Heart left ventricle (tissue), 16 donors: ENCODE data around the gene PDIK1L. TPM values are rescaled to one million over a fixed set of nuclear protein-coding genes. Genes with fewer than 3 reads are reported as not detected.
"Not testable (repeated sequence)": the region's sequence is repeated elsewhere in the genome, so short reads cannot be mapped to it uniquely, and the experiment has no call there.

ENCODE experiments used
- ATAC-seq, 4 donors: fragments of 200-7000 bp; cut with Tn5 transposase; one replicate each; pipeline ENCODE4 v1.9.1; 2020 to 2022; ENCODE audit warnings: moderate library complexity in 4 of 4, mild to moderate bottlenecking in 3 of 4, moderate number of reproducible peaks in 1 of 4
- DNase-seq, 5 donors: peaks; one replicate each; pipeline ENCODE4 v3.0.0-alpha.2; 2020
- H3K27ac ChIP-seq, 12 donors: fragments of 200-600 bp; sonication (generic) in 4 of 12; one replicate each; pipeline versions ENCODE4 v1.5.0 to v1.8.0; 2016 to 2022; ENCODE audit warnings: mild to moderate bottlenecking in 2 of 12
- H3K27me3 ChIP-seq, 9 donors: fragments of 200-600 bp; sonication (generic) in 2 of 9; one replicate each; pipeline versions ENCODE4 v1.5.1 to v1.8.0; 2016 to 2022; ENCODE audit warnings: mild to moderate bottlenecking in 3 of 9
- H3K36me3 ChIP-seq, 9 donors: fragments of 200-600 bp; sonication (generic) in 2 of 9; one replicate each; pipeline versions ENCODE4 v1.5.0 to v1.8.0; 2018 to 2022; ENCODE audit warnings: mild to moderate bottlenecking in 2 of 9
- H3K4me1 ChIP-seq, 12 donors: fragments of 200-600 bp; sonication (generic) in 4 of 12; one replicate each; pipeline versions ENCODE4 v1.5.0 to v1.8.0; 2016 to 2022; ENCODE audit warnings: mild to moderate bottlenecking in 3 of 12
- H3K4me3 ChIP-seq, 12 donors: fragments of 200-600 bp; sonication (generic) in 4 of 12; one replicate each; pipeline versions ENCODE4 v1.5.0 to v1.8.0; 2017 to 2022; ENCODE audit warnings: mild to moderate bottlenecking in 9 of 12, moderate library complexity in 4 of 12
- H3K9me3 ChIP-seq, 12 donors: fragments of 200-600 bp; sonication (generic) in 4 of 12; one replicate each; pipeline versions ENCODE4 v1.5.0 to v1.8.0; 2016 to 2022; ENCODE audit warnings: mild to moderate bottlenecking in 1 of 12
- CTCF ChIP-seq, 12 donors: fragments of 200-600 bp; sonication (generic) in 4 of 12; IDR thresholded peaks; one replicate each; pipeline versions ENCODE4 v1.5.0 to v1.8.0; 2018 to 2022; ENCODE audit warnings: antibody characterized with exemption in 12 of 12, mild to moderate bottlenecking in 5 of 12
- POLR2A ChIP-seq, 2 donors: fragments of 450-650 bp; IDR thresholded peaks; one replicate each; pipeline ENCODE4 v1.6.1; 2017; ENCODE audit warnings: antibody characterized with exemption in 2 of 2, mild to moderate bottlenecking in 2 of 2, moderate library complexity in 2 of 2
- WGBS, 4 donors: extraction: QIAGEN DNeasy Blood & Tissue Kit in 2 of 4; methylation state at CpG; one replicate each; pipeline versions ENCODE4 v1.1.5 to v1.1.7; 2013 to 2018; 5-methylcytosine and 5-hydroxymethylcytosine counted together
- intact Hi-C, 10 donors: fragments of 100-400 bp; cut with DNase I; formaldehyde crosslinking; loops; one replicate each; pipeline versions ENCODE4 v1.11.1 to v1.14.2; 2022
- polyA plus RNA-seq, 2 donors: library from polyadenylated mRNA; stranded (reverse); fragments of 200-250 nt; gene quantifications; one replicate each; pipeline ENCODE4 v1.2.3, GENCODE V29; 2013
- total RNA-seq, 9 donors: library from RNA; depleted of rRNA in 2 of 9; stranded (reverse); fragments of >200 nt in 2 of 9; fragmentation: NEBNext Ultra II Directional in 3 of 9; extraction: Animal tissue kit (Norgen Biotek cat#: 25700) in 3 of 9; gene quantifications; one replicate each; pipeline versions ENCODE4 v1.1.0 to v1.2.4, GENCODE V29; 2016 to 2023
- donor health status: ischemic (EF 13 %, LVEDD 7.1; RV severe dilation, severe dysfunction).
- donor health status: healthy with polysubstance abuse.
- donor health status: DM: no; HTN: yes; CAD: no.
- donor health status: DM: no; HTN: no; CAD: no.
- donor health status: ischemic (EF 25% LVEDD 6.9; RV normal size, moderate dysfunction).
- donor health status: ischemic (EF 25% LVEDD 5.7; RV mildly dilated, moderate dysfunction).
- donor health status: healthy.
- donor health status: DM: yes; HTN: yes; CAD: no.
- donor health status: ischemic (EF 35%, LVEDD 5.7; RV mildly dilated, moderate dysfunction).
- donor health status: nonischemic (EF 11% LVEDD 7.7; RV severe dilation, severe dysfunction).
- donor health status: DM: yes; HTN: yes; CAD: no.
- donor health status: PGD.
- donor health status: ischemic (EF 29% LVEDD 5.4; RV normal size, mild dysfunction).
- donor health status: nonischemic (EF 23%, LVEDD 6.1; RV moderate dilation, normal function).

PDIK1L gene
- total and polyA plus RNA-seq, 11 donors: 2.1 to 9.3 (median 5.7) TPM

- peak overlapping the region in 5 of 12 donors; percentile 25 to 42 (median 34) for H3K4me3 ChIP-seq
- peaks cover 0 to 24% (median 14%) of the 10 kb centered on the region in 12 donors for H3K4me1 ChIP-seq
- TF ChIP-seq POLR2A (IDR thresholded peaks at IDR 0.05): peak in 1 of 2 donors; percentile 60
- not testable (repeated sequence) for H3K9me3 ChIP-seq, H3K36me3 ChIP-seq, DNase-seq
- H3K27ac ChIP-seq: peak overlapping the region; percentile 61 to 99 (median 88)
- WGBS, 4 donors: 27 to 43% (median 33%) methylated on average over 6 of the region's 6 CpGs
- H3K27me3 ChIP-seq: peaks cover 0 to 13% (median 0%) of the 10 kb centered on the region in 9 donors
- intact Hi-C loops: loop anchor here in 4 of 10 donors (5.0 kb wide), 2 partner anchors 36 to 56 kb away; no protein-coding TSS in a partner anchor
- ATAC-seq: peak in 3 of 4 donors; percentile 40 to 52 (median 48)
These were observed 18.1 kb upstream of the PDIK1L start for GRCh38 chr1:26093569-26093968.

DNA sequence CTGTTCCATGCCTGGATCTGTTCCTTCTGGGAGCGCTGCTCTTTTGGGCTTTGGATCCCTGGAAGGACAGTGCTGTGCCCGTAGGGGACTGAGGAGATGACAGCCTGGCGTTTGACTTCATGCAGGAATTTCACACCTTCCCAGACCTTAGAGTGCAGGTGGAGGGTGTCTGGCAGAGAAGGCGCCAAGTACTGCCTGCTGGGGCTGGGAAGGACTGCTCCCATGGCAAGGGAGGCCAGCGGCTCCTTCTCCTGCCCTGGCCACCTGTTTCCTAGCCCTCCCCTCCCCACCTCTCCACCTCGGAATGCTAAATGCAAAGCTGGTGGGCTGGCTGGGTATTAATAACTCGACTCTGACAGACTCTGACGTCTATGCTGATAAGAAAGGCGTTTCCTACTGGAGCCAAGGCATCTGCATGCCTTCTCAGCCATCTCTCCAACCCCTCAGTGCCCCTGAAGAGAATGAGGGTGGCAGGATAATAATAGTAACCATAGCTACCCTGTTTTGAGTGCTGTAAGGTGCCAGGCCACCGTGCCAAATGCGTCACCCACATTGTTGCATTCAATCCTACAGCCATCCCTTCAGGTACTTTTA, 17.5 kb upstream of the PDIK1L start:
- DNase-seq (peak; percentile 66 to 87 (median 69)), ATAC-seq (peak; percentile 91 to 96 (median 94))
- H3K4me3 ChIP-seq: peak overlapping the region in 7 of 12 donors; percentile 7 to 42 (median 27)

GRCh38 chr1:26094677-26095383, 16.8 kb upstream of the PDIK1L start:
- Histone ChIP-seq H3K4me1 (peaks cover 0 to 24% (median 14%) of the 10 kb centered on the region in 12 donors), H3K9me3 (no peaks in the 10 kb centered on the region), H3K27me3 (peaks cover 0 to 13% (median 0%) of the 10 kb centered on the region in 9 donors), H3K4me3 (peak overlapping the region in 7 of 12 donors; percentile 7 to 27 (median 18)), H3K27ac (peak overlapping the region; percentile 47 to 99 (median 88)), H3K36me3 (no peaks in the 10 kb centered on the region)
- TF ChIP-seq CTCF (IDR thresholded peaks at IDR 0.05): peak in 7 of 12 donors; percentile 7 to 34 (median 22)
- TF ChIP-seq POLR2A (IDR thresholded peaks at IDR 0.05): peak in 1 of 2 donors; percentile 39
- DNase-seq (peak; percentile 51 to 87 (median 55)), ATAC-seq (peak; percentile 71 to 79 (median 74))
- intact Hi-C loops: loop anchor here in 8 of 10 donors (1.0 to 5.0 kb wide), 7 partner anchors 11 to 58 kb away; partner anchors contain the start of gene TRIM63 (in 3 of the 8)
- WGBS, 4 donors: 12 to 18% (median 13%) methylated on average over 17 of the region's 17 CpGs

More for the DNA sequence above, 17.5 kb upstream of the PDIK1L start:
- Histone ChIP-seq H3K36me3 (no peaks in the 10 kb centered on the region), H3K27ac (peak overlapping the region; percentile 61 to 99 (median 88)), H3K9me3 (no peaks in the 10 kb centered on the region), H3K27me3 (peaks cover 0 to 13% (median 0%) of the 10 kb centered on the region in 9 donors), H3K4me1 (peaks cover 0 to 24% (median 14%) of the 10 kb centered on the region in 12 donors)
- intact Hi-C loops: loop anchor here in 8 of 10 donors (1.0 to 5.0 kb wide), 7 partner anchors 10 to 57 kb away; partner anchors contain the start of gene TRIM63 (in 3 of the 8)
- WGBS, 4 donors: 7 to 18% (median 12%) methylated on average over 9 to 11 of the region's 11 CpGs
- TF ChIP-seq POLR2A (IDR thresholded peaks at IDR 0.05) (peak in 1 of 2 donors; percentile 55), CTCF (IDR thresholded peaks at IDR 0.05) (no peak)

- H3K9me3 ChIP-seq: no peaks in the 10 kb centered on the region
These were observed 15.2 kb upstream of the PDIK1L start for GRCh38 chr1:26096471-26096870.

More at GRCh38 chr1:26096471-26096870, 15.2 kb upstream of the PDIK1L start:
- Histone ChIP-seq H3K4me3 (no peak overlapping the region), H3K36me3 (no peaks in the 10 kb centered on the region), H3K27ac (no peak overlapping the region), H3K4me1 (peaks cover 0 to 24% (median 14%) of the 10 kb centered on the region in 12 donors), H3K27me3 (peaks cover 0 to 9% (median 0%) of the 10 kb centered on the region in 9 donors)
- no peak for ATAC-seq
- no peak for DNase-seq
- WGBS, 4 donors: 82 to 91% (median 88%) methylated on average over 2 of the region's 2 CpGs
- intact Hi-C loops: no loop called here
- TF ChIP-seq POLR2A (IDR thresholded peaks at IDR 0.05) (no peak), CTCF (IDR thresholded peaks at IDR 0.05) (no peak)
